Astrocyte of the cerebellum (primary cell): ENCODE data around the gene SPSB2.

ENCODE experiments used
- DNase-seq: peaks from one replicate; pipeline ENCODE4 v3.0.0-alpha.2; 2011; ENCODE audit warnings: low read depth
- H3K4me3 ChIP-seq: 2 replicates; pipeline ENCODE4 v1.5.1; 2011; ENCODE audit warnings: mild to moderate bottlenecking, low read depth, low read length, moderate library complexity
- CTCF ChIP-seq: IDR thresholded peaks from 2 replicates; pipeline ENCODE4 v1.5.1; 2012; ENCODE audit warnings: low read length, low read depth, moderate library complexity, mild to moderate bottlenecking; ENCODE audit errors: missing control alignments
- in situ Hi-C: cut with HindIII; loops from 2 replicates; pipeline ENCODE4 v1.10.0; 2017; ENCODE audit warnings: low sequenced_read_pairs

Gene SPSB2

DNA sequence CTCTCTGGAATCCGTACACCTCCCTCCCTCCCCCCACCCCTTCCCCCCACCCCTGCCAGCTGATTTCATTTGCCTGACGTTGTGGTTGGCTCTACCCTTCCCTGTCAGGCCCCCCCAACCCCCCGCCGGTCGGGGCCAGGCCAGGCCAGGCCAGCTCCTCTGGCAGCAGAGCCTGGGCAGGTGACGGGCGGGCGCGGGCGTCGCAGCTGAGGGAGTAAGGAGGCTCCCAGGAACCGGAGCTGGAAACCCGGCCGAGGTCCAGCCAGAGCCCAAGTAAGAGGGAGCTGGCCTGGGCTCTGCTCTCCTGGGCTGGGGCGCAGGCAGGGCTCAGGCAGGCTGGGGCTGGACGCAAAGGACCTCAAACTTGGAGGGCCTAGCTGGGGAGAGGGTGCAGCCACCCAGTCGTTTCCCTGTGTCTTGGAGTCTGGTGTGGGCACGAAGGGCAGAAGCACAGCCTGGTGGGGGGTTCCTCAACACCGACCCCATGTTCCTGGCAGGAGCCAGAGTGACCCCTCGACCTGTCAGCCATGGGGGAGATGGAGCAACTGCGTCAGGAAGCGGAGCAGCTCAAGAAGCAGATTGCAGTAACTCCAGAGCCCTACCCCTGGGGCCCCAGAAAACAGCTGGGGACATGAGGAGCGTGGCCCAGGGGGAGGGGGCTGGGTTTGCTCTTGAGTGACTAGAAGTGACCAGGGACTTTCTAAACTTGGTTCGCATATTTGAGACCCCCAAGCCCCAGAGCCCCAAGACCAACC, 32.2 kb downstream of the SPSB2 start, which contains the start of gene GNB3:
GNB3 (plus strand) TSS at position 165 of the 755 bp plus-strand sequence; CDS start at position 528, 363 bp downstream.
- in situ Hi-C loops = no loop called here
- no peak for TF ChIP-seq CTCF
- no peak for DNase-seq
- H3K4me3 ChIP-seq = no peak within 1 kb of the TSS

- H3K4me3 ChIP-seq = no peak overlapping the region
- no peak for TF ChIP-seq CTCF
- in situ Hi-C loops = no loop called here
- no peak for DNase-seq
Measured at GRCh38 chr12:6840330-6840729, 32.8 kb downstream of the SPSB2 start.

- TF ChIP-seq CTCF = no peak
- no peak overlapping the region for H3K4me3 ChIP-seq
- no peak for DNase-seq
- in situ Hi-C loops = no loop called here
Measured at GRCh38 chr12:6839482-6840201, 33.5 kb downstream of the SPSB2 start.

- in situ Hi-C loops = no loop called here
- TF ChIP-seq CTCF = no peak
- DNase-seq = no peak
Measured at GRCh38 chr12:6838854-6839253, 34.2 kb downstream of the SPSB2 start.

DNA sequence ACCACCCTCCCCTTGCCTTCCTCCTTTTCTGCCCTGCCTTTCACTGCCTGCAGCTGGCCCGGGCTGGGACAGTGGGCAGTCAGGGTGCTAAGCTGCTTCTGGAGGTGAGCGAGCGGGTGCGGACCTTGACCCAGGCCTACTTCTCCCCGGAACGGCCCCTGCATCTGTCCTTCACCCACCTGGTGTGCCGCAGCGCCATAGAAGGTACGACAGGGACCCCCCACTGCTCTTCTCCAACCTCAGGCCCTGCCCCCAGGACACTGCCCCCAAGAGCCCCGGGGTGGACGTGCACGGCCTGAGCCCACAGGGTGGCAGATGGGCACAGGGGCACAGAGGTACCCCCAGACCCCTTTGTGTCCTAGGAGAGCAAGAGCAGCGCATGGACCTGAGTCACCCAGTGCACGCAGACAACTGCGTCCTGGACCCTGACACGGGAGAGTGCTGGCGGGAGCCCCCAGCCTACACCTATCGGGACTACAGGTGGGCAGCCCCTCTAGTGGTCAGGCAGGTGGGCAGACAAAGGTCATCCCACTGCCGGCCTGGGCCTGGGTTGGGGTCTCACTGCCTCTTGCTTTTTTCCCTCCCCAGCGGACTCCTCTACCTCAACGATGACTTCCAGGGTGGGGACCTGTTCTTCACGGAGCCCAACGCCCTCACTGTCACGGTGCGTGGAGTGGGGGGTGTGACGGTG, 35.6 kb downstream of the SPSB2 start:
- DNase-seq = no peak
- in situ Hi-C loops = no loop called here
- TF ChIP-seq CTCF = no peak
- no peak overlapping the region for H3K4me3 ChIP-seq

More at GRCh38 chr12:6838854-6839253, 34.2 kb downstream of the SPSB2 start:
- no peak overlapping the region for H3K4me3 ChIP-seq

DNA sequence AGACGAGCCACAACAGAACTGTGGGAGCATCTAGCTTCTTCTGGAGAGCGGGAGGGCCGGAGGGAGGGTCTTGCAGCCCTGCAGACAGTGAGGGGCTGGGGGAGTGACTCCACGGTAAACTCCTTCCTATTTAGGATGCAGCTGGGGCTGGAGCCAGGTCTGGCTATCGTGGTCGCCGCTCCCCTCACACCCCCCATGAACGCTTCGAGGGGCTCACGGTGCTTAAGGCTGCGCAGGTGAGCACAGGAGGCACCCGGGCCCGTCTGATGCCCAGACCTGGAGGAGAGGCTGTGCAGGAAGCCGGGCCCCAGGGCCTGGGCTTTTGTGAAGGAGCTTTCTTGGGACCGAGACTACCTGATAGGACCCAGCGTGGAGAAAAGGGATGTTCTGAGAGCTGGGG, 36.3 kb downstream of the SPSB2 start:
- no peak overlapping the region for H3K4me3 ChIP-seq
- DNase-seq = no peak
- no peak for TF ChIP-seq CTCF
- in situ Hi-C loops = no loop called here
